Panc1 (cell line): ENCODE measurements around the gene ATXN1.

Experiments used
- CTCF ChIP-seq: fragments of 450-650 bp; IDR thresholded peaks from 2 replicates; pipeline ENCODE4 v1.5.1; 2017; ENCODE audit warnings: mild to moderate bottlenecking
- POLR2AphosphoS5 ChIP-seq: IDR thresholded peaks from 2 replicates; pipeline ENCODE4 v1.6.1; 2012; ENCODE audit warnings: mild to moderate bottlenecking, low read depth, low read length, moderate library complexity
- REST ChIP-seq, 2 experiments: IDR thresholded peaks; 2 replicates each; pipeline ENCODE4 v1.6.1; 2011 to 2012; ENCODE audit warnings: low read depth in 2 of 2, control low read depth in 1 of 2, low read length in 1 of 2, mild to moderate bottlenecking in 1 of 2, moderate library complexity in 1 of 2; ENCODE audit not compliant: insufficient read depth in 1 of 2
- TCF7L2 ChIP-seq: IDR thresholded peaks from 2 replicates; pipeline ENCODE4 v1.6.1; 2011; ENCODE audit warnings: mild to moderate bottlenecking, low read depth, low read length, inconsistent platforms

GRCh38 chr6:16461491-16461890 lies 299.8 kb downstream of the ATXN1 start:
- TF ChIP-seq CTCF (no peak), REST (IDR thresholded peaks at IDR 0.05; ENCODE audit: insufficient read depth in 1 of 2, low read depth in 2 of 2, low read length in 1 of 2) (no peak), POLR2AphosphoS5 (no peak), TCF7L2 (no peak)
